Activated T-cell treated with anti-CD3 and anti-CD28 coated beads, Interleukin-2, amount 50 U/mL, for 72 hours (primary cell): ENCODE results near the gene GLG1. TPM values are rescaled to one million over a fixed set of nuclear protein-coding genes. Genes with fewer than 3 reads are reported as not detected.
"Not testable (repeated sequence)": the region's sequence is repeated elsewhere in the genome, so short reads cannot be mapped to it uniquely, and the experiment has no call there.

ENCODE experiments used
- ATAC-seq, 2 donors: fragments of 150-1000 bp; cut with Tn5 transposase; replicated peaks in 1 of 2; 2 replicates each; pipeline ENCODE4 v1.10.0; 2021; ENCODE audit warnings: moderate library complexity in 2 of 2, mild to moderate bottlenecking in 1 of 2
- DNase-seq, 2 donors: peaks; one replicate each; pipeline ENCODE4 v3.0.0; 2021 to 2022; ENCODE audit warnings: mixed read lengths in 1 of 2
- H3K27ac Mint-ChIP-seq: one replicate; pipeline ENCODE4 v1.8.0; 2022; ENCODE audit warnings: mild to moderate bottlenecking, moderate library complexity, mixed read lengths
- H3K27me3 Mint-ChIP-seq: one replicate; pipeline ENCODE4 v1.8.0; 2022; ENCODE audit warnings: low read depth, mixed read lengths
- H3K36me3 Mint-ChIP-seq, 2 donors: one replicate each; pipeline ENCODE4 v1.8.0; 2022; ENCODE audit warnings: mixed read lengths in 2 of 2, mild to moderate bottlenecking in 1 of 2; ENCODE audit not compliant: insufficient read depth in 2 of 2
- H3K4me1 Mint-ChIP-seq: one replicate; pipeline ENCODE4 v1.8.0; 2022; ENCODE audit warnings: low read depth, mixed read lengths
- H3K4me3 Mint-ChIP-seq, 2 donors: one replicate each; pipeline ENCODE4 v1.8.0; 2022; ENCODE audit warnings: mild to moderate bottlenecking in 2 of 2, mixed read lengths in 2 of 2, moderate library complexity in 2 of 2
- H3K9me3 Mint-ChIP-seq, 2 donors: one replicate each; pipeline ENCODE4 v1.8.0; 2022; ENCODE audit warnings: mixed read lengths in 2 of 2
- total RNA-seq, 2 donors: library from RNA; stranded (reverse); gene quantifications; one replicate each; pipeline ENCODE4 v1.2.3, GENCODE V29; 2022

Gene GLG1
- total RNA-seq, 2 donors from 2014 or later, result 67.4 to 72.3 TPM

DNA sequence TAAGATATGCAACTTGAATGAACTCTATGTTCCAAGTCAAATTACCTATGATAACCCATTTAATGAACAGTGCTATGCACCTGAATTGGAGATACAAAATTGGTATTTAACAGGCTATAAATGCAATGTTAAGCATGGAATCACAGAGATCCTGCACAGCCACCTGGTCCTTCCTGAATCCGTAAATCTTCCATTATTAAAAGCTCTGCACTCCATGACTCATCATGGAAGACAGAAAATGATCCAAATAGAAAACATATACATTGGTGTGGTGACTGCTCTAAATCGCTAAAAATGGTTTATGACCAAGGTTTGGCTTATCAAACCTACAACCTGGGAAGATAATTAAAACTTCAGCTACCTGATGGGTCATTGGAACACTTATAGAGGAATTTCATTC lies 45.3 kb downstream of the GLG1 start:
- Mint-ChIP-seq H3K27ac (no peak overlapping the region), H3K4me1 (peaks cover 78% of the 10 kb centered on the region)

DNA sequence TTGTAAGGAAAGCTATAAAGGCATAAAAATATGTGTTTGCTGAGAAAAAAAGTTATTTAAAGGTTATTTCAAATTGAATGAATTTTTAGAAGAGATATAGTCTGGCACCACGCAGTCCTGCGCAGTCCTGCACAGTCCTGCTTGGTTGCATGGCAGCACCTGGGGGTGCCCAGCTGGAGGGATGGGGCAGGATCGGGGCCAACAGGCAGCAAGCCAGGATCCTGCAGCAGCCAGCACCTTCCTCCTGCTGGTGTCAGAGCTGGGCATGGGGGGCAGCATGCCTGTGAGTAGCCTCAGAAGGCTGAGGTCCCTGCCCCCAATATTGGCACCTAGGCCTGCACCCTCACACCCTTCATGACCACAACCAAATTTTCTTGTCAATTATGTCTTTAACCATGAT lies 46.0 kb downstream of the GLG1 start:
- no peak overlapping the region for H3K27ac Mint-ChIP-seq
- H3K4me3 Mint-ChIP-seq, result no peak overlapping the region
- no peaks in the 10 kb centered on the region for H3K27me3 Mint-ChIP-seq
- peaks cover 0 to 2% of the 10 kb centered on the region in 2 donors for H3K36me3 Mint-ChIP-seq
- peaks cover 80% of the 10 kb centered on the region for H3K4me1 Mint-ChIP-seq
- DNase-seq (no peak), ATAC-seq (no peak)
- H3K9me3 Mint-ChIP-seq, result no peaks in the 10 kb centered on the region

More for the DNA sequence above, 45.3 kb downstream of the GLG1 start:
- ATAC-seq, result no peak
- Mint-ChIP-seq H3K27me3 (no peaks in the 10 kb centered on the region), H3K36me3 (peaks cover 0 to 2% of the 10 kb centered on the region in 2 donors), H3K9me3 (no peaks in the 10 kb centered on the region), H3K4me3 (no peak overlapping the region)
- DNase-seq, result no peak

DNA sequence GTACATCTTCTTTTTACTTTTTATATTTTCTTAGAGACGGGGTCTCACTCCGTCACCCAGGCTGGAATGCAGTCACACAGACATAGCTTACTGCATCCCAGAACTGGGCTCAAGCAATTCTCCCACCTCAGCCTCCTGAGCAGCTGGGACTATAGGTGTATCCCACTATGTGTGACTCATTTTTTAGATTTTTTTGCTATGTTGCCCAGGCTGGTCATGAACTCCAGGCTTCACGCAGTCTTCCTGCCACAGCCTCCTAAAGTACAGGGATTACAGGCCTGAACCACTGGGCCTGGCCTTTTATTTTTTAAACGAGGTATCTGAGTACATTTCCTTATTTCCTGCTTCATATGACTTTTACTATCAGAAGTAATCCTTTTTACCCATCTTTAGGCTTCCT lies 48.0 kb downstream of the GLG1 start:
- H3K27ac Mint-ChIP-seq, result peak overlapping the region; percentile 20
- H3K36me3 Mint-ChIP-seq, result peaks cover 0 to 2% of the 10 kb centered on the region in 2 donors
- peaks cover 62% of the 10 kb centered on the region for H3K4me1 Mint-ChIP-seq
- DNase-seq, result no peak
- H3K9me3 Mint-ChIP-seq, result no peaks in the 10 kb centered on the region
- ATAC-seq, result no peak
- no peak overlapping the region for H3K4me3 Mint-ChIP-seq
- no peaks in the 10 kb centered on the region for H3K27me3 Mint-ChIP-seq

DNA sequence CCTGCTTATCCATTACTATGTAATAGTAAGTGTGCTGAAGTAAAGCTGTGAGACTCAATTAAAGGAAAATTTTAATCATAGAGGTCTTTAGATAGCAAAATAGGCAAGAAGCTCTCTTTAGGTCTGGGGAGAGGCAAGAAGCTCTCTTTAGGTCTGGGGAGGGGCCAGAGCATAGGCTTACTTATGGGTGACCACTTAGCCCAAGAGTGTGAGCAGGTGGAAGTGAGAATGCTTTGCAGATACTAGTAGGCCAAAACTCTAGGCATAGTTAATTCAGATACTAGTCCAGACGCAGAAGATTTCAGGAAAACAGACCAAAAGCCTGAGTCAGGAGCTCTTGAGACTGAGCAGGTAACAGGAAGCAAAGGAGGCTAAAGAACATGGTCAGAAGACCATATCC lies 49.6 kb downstream of the GLG1 start:
- H3K27me3 Mint-ChIP-seq, result no peaks in the 10 kb centered on the region
- H3K27ac Mint-ChIP-seq, result peak overlapping the region; percentile 82
- DNase-seq, result no peak
- no peak for ATAC-seq
- peaks cover 48% of the 10 kb centered on the region for H3K4me1 Mint-ChIP-seq
- H3K9me3 Mint-ChIP-seq, result no peaks in the 10 kb centered on the region
- no peak overlapping the region for H3K4me3 Mint-ChIP-seq
- peaks cover 0 to 2% of the 10 kb centered on the region in 2 donors for H3K36me3 Mint-ChIP-seq

DNA sequence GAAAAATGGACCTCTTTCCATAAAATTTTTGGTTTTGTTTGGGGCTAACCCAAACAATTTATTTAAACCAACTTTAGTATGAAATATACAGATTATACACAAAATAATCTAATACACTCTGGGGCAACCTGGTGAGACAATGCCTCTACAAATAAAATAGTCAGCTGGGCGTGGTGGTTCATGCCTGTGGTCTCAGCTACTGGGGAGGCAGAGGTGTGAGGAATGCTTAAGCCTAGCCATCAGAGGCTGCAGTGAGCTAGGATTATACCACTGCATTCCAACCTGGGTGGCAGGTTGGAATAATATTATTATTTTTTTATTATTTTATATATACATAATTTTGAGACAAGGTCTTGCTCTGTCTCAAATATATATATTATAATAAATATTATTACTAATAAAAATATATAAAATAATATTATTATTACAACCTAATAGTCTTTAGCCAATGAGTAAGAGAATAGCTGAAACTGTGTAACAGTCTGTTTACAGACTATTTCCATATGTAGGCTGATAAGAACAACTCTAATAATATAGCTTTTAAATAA lies 50.5 kb downstream of the GLG1 start:
- Mint-ChIP-seq H3K4me3 (no peak overlapping the region), H3K27ac (no peak overlapping the region), H3K27me3 (no peaks in the 10 kb centered on the region), H3K4me1 (peaks cover 39% of the 10 kb centered on the region), H3K36me3 (peaks cover 0 to 2% of the 10 kb centered on the region in 2 donors), H3K9me3 (no peaks in the 10 kb centered on the region)
- DNase-seq, result no peak
- no peak for ATAC-seq

DNA sequence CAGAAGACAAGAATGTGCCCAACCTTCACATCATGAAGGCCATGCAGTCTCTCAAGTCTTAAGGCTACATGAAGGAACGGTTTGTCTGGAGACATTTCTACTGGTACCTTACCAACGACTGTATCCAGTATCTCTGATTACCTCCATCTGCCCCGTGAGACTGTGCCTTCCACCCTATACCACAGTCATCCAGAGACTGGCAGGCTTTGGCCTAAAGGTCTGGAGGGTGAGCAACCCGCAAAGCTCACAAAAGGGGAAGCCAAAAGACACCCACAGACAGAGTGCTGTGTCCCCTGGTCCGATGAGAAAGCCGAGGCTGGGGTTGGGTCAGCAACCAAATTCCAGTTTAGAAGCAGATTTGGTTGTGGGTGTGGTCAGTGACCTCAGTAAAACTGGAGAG lies 54.6 kb downstream of the GLG1 start:
- not testable (repeated sequence) for H3K4me3 Mint-ChIP-seq, H3K36me3 Mint-ChIP-seq, H3K9me3 Mint-ChIP-seq, H3K27me3 Mint-ChIP-seq, DNase-seq, ATAC-seq, H3K27ac Mint-ChIP-seq
- peaks cover 14% of the 10 kb centered on the region for H3K4me1 Mint-ChIP-seq

DNA sequence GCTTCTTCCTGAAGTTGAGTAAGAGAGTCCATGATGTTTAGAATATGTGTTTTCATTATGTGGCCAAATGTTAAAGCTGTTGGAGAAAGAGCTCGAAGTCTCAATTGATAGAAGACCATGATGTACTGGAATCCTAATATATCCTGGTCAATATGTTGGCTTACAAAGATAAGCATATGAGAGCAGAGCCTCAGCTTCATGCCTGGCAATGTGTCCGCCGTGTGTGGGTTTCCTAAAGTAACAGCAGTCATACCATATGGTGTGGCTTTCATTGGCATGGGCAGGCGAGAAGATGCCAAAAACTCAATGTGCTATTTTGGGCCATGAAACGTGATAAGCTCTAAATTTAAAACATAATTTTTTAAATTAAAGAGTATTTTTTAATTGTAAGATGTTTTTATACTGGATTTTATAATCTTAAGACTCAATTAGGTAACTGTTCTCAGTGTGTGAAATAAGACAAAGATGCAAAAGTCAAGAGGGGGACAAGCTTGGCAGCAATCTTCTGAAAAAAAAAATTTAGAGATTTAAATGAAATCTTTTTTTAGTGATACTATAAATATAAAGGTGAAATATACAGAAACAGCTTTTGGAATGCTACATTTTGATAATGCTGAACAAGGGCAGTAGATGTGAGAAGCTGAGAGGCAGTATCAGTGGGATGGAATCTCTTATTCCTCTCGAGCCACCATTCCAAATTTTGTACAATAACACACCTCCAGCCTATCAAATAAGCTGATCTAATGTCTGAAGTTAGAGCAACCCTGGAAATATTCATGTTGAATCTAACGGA lies 56.5 kb downstream of the GLG1 start:
- not testable (repeated sequence) for ATAC-seq, H3K9me3 Mint-ChIP-seq, DNase-seq, H3K27me3 Mint-ChIP-seq, H3K4me3 Mint-ChIP-seq, H3K36me3 Mint-ChIP-seq, H3K27ac Mint-ChIP-seq, H3K4me1 Mint-ChIP-seq

DNA sequence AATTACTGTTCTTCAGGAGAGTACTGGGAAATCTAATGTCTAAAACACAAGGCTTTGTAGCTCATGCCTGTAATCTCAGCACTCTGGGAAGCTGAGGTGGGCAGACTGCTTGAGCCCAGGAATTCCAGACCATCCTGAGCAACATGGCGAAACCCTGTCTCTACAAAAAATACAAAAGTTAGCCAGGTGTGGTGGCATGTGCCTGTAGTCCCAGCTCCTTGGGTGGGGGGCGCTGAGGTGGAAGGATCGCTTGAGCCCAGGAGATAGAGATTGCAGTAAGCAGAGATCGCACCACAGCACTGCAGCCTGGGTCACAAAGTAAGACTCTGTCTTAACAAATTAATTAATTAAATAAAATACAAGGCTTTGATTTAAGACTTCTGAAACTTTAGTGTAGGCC lies 60.8 kb downstream of the GLG1 start:
- not testable (repeated sequence) for H3K27me3 Mint-ChIP-seq, H3K9me3 Mint-ChIP-seq, H3K27ac Mint-ChIP-seq, H3K4me1 Mint-ChIP-seq, H3K36me3 Mint-ChIP-seq, ATAC-seq, DNase-seq, H3K4me3 Mint-ChIP-seq

DNA sequence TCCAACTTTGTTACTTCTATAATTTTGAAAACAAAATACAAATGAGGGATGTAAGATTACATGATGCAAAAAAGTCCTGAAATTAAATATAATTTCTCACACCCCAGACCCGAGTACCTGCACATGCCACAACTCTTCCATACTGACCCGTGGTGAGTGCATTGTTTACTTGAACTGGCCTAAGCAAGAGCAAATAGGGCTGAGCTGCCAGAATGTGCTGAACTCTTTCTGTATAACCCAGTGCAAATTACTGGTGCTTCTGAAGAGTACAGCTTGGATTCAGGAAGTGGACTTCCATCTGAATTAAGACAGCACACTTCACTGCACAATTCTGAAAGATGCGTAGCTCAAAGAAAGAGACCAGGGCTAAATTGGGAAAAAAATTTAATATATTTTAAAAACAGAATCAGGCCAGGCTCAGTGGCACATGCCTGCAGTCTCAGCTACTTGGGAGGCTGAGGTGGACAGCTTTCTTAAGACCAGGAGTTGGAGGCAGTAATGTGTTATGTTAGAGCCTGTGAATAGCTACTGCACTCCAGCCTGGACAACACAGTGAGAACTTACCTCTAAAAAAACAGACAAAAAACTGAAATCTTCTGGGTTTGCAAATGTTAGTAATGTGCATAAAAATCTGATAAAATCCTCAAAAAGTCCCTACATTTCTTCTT lies 63.9 kb downstream of the GLG1 start:
- H3K4me1 Mint-ChIP-seq, DNase-seq, ATAC-seq, H3K27ac Mint-ChIP-seq, H3K9me3 Mint-ChIP-seq, H3K36me3 Mint-ChIP-seq, H3K4me3 Mint-ChIP-seq, H3K27me3 Mint-ChIP-seq: not testable (repeated sequence)

DNA sequence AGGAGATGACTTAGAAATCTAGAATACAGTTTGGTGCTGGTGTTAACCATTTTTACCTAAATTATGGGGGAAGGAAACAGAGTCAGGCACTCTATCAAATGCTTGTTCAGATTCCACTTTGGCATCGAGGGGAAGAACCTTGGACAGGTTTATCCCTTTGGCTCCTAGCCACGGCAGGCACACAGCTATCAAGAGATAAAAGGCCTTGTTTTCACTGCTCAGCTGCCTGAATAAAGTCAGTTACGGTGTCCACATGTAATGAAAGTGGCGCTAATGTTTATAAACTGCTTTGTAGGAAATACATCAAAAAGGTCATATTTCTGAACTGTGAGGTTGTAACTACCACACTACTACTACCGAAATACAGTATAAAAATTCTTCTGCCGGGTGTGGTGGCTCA lies 66.3 kb downstream of the GLG1 start:
- ATAC-seq, DNase-seq, H3K27me3 Mint-ChIP-seq, H3K9me3 Mint-ChIP-seq, H3K36me3 Mint-ChIP-seq, H3K4me3 Mint-ChIP-seq, H3K27ac Mint-ChIP-seq: not testable (repeated sequence)
- H3K4me1 Mint-ChIP-seq, result peaks cover 11% of the 10 kb centered on the region

DNA sequence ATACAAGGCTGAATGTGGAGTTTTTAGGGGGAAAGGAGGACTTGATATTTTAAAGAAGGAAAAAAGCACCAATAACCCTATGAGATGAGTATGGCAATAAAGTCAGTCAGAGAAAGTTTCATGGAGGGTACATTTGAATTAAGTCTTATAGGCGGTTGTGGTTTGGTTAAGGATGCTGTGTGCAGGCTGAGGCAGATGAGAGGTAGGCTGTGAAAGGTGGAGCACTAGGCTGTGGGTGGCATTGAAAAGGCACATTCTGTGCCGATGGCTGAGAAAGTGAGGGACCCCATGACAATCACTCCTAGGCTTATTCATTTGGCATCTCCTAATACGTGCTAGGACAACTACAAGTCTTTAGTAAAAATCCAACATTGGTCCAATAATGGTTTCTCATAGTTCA lies 68.1 kb downstream of the GLG1 start:
- ATAC-seq, result peak in 1 of 2 donors; percentile 39
- not testable (repeated sequence) for H3K4me3 Mint-ChIP-seq, DNase-seq, H3K27me3 Mint-ChIP-seq, H3K36me3 Mint-ChIP-seq, H3K27ac Mint-ChIP-seq, H3K9me3 Mint-ChIP-seq
- peaks cover 16% of the 10 kb centered on the region for H3K4me1 Mint-ChIP-seq

DNA sequence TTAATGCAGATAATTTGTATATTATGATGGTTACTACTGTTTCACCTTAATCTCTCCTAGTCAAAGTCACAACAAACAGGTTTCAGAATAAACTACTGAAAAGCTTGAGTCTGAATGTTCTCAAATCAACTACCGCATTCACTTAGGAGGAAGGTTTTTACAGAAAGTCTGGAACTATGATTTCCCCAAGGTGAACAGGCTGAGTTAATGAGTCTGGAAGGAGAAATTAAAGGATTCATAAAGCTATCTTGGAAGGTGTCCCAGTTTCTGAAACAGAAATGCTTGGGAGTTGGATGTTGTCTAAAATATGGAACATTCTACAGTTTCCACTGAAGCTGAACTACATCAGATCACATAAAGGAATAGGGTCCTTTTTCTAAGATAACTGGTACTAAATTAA lies 69.2 kb downstream of the GLG1 start:
- H3K9me3 Mint-ChIP-seq, H3K4me3 Mint-ChIP-seq, H3K27me3 Mint-ChIP-seq, H3K27ac Mint-ChIP-seq, H3K36me3 Mint-ChIP-seq, DNase-seq, ATAC-seq: not testable (repeated sequence)
- H3K4me1 Mint-ChIP-seq, result peaks cover 16% of the 10 kb centered on the region

DNA sequence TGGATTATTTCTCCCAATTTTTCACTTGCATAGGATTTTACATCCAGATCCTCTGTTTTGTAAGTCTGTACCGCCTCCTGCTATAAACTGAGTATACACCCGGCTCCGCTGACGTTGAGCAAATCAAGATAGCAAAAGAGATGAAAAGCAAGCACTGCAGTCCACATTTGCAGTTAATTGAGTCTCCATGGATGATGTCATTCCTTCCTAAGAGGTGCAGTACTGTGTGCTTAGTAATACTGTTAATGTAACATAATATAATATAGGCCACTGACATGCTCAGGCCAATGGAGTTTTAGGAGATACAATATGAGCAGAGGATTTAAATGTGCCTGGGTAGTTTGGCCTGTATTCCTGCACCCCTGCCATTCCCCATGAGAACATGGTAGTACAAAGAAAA lies 72.3 kb downstream of the GLG1 start:
- not testable (repeated sequence) for H3K9me3 Mint-ChIP-seq, ATAC-seq, DNase-seq, H3K4me3 Mint-ChIP-seq, H3K27me3 Mint-ChIP-seq, H3K36me3 Mint-ChIP-seq
- peak overlapping the region; percentile 33 for H3K27ac Mint-ChIP-seq
- peaks cover 16% of the 10 kb centered on the region for H3K4me1 Mint-ChIP-seq
